SIG-M5 (cell line): Measurements from ENCODE around the gene MEX3A.
A peak's percentile ranks its signal among the peaks of the same experiment; 100 is the strongest.
"Not testable (repeated sequence)": the region's sequence is repeated elsewhere in the genome, so short reads cannot be mapped to it uniquely, and the experiment has no call there.

ENCODE experiments used
- DNase-seq: peaks from one replicate; lab custom pipeline; 2025; lab: John Stamatoyannopoulos, UW

MEX3A gene

GRCh38 chr1:156054500-156055280, 27.6 kb downstream of the MEX3A start, which contains the start of gene LAMTOR2:
TSS of gene LAMTOR2 (plus strand) at chr1:156054782. CDS start at chr1:156054890, 108 bp downstream.
- peak; percentile 97 for DNase-seq

GRCh38 chr1:156053768-156054499, 28.3 kb downstream of the MEX3A start, which contains the start of gene UBQLN4:
TSS of gene UBQLN4 (minus strand) at chr1:156053798. CDS start at chr1:156053701, 97 bp downstream.
- DNase-seq: no peak

GRCh38 chr1:156052862-156053767, 29.1 kb downstream of the MEX3A start:
- no peak for DNase-seq

- DNase-seq: no peak
Measured at GRCh38 chr1:156051011-156051725, 31.1 kb downstream of the MEX3A start.

GRCh38 chr1:156050376-156050775, 31.9 kb downstream of the MEX3A start:
- no peak for DNase-seq

- no peak for DNase-seq
Measured at GRCh38 chr1:156048663-156049258, 33.5 kb downstream of the MEX3A start.

- DNase-seq: no peak
Measured at GRCh38 chr1:156045076-156045475, 37.2 kb downstream of the MEX3A start.

GRCh38 chr1:156042828-156043227, 39.4 kb downstream of the MEX3A start:
- DNase-seq: no peak

GRCh38 chr1:156034991-156035390, 47.3 kb downstream of the MEX3A start:
- not testable (repeated sequence) for DNase-seq

- no peak for DNase-seq
Measured at GRCh38 chr1:156033011-156033410, 49.3 kb downstream of the MEX3A start.

GRCh38 chr1:156026588-156026987, 55.7 kb downstream of the MEX3A start:
- no peak for DNase-seq

- no peak for DNase-seq
Measured at GRCh38 chr1:156025876-156026275, 56.4 kb downstream of the MEX3A start.

- no peak for DNase-seq
Measured at GRCh38 chr1:156024801-156025200, 57.5 kb downstream of the MEX3A start.
